ENCODE results near the gene MEA1. TPM values are rescaled to one million over a fixed set of nuclear protein-coding genes. Genes with fewer than 3 reads are reported as not detected.

Gene MEA1
- total RNA-seq, 4 donors from 2014 or later: 45.9 to 78.1 (median 61.7) TPM

- H3K4me3 ChIP-seq (replicated peaks in 1 of 3): peak overlapping the region; percentile 7 to 94 (median 83)
- no peaks in the 10 kb centered on the region for H3K27me3 ChIP-seq
- no peaks in the 10 kb centered on the region for H3K9me3 ChIP-seq
- DNase-seq: peak; percentile 29 to 32
- no peak for TF ChIP-seq CTCF (IDR thresholded peaks at IDR 0.05)
- TF ChIP-seq POLR2A (IDR thresholded peaks at IDR 0.05): no peak
- peaks cover 13 to 21% of the 10 kb centered on the region in 2 donors for H3K4me1 ChIP-seq
- WGBS, 2 donors: 0% methylated on average over 3 to 15 of the region's 28 CpGs
- peak overlapping the region; percentile 71 to 79 (median 74) for H3K27ac ChIP-seq
- intact Hi-C loops (cut with DNase I): loop anchor here (5.0 kb wide), 1 partner anchor 39 kb away; no protein-coding TSS in a partner anchor
- no peaks in the 10 kb centered on the region for H3K36me3 ChIP-seq
Measured at GRCh38 chr6:42978487-42978838, 35.3 kb downstream of the MEA1 start.

- Histone ChIP-seq H3K4me1 (peaks cover 12 to 18% of the 10 kb centered on the region in 2 donors), H3K27ac (no peak overlapping the region), H3K27me3 (no peaks in the 10 kb centered on the region), H3K4me3 (replicated peaks in 1 of 3) (no peak overlapping the region), H3K36me3 (no peaks in the 10 kb centered on the region), H3K9me3 (no peaks in the 10 kb centered on the region)
- DNase-seq: no peak
- 89 to 96% methylated on average over 5 of the region's 5 CpGs for WGBS, 2 donors
- TF ChIP-seq POLR2A (IDR thresholded peaks at IDR 0.05) (no peak), CTCF (IDR thresholded peaks at IDR 0.05) (no peak)
- intact Hi-C loops (cut with DNase I): loop anchor here (5.0 kb wide), 1 partner anchor 42 kb away; no protein-coding TSS in a partner anchor
Measured at GRCh38 chr6:42974919-42975505, 38.7 kb downstream of the MEA1 start.

GRCh38 chr6:42973926-42974325 lies 39.8 kb downstream of the MEA1 start:
- no peak for TF ChIP-seq CTCF (IDR thresholded peaks at IDR 0.05)
- no peak for TF ChIP-seq POLR2A (IDR thresholded peaks at IDR 0.05)
- WGBS, 2 donors: 95 to 100% methylated on average over 3 of the region's 3 CpGs
- intact Hi-C loops (cut with DNase I): no loop called here

GRCh38 chr6:42971746-42972327 lies 41.9 kb downstream of the MEA1 start:
- intact Hi-C loops (cut with DNase I): no loop called here
- 91 to 93% methylated on average over 3 of the region's 3 CpGs for WGBS, 2 donors

More at GRCh38 chr6:42973926-42974325, 39.8 kb downstream of the MEA1 start:
- H3K36me3 ChIP-seq: peaks cover 0 to 5% of the 10 kb centered on the region in 2 donors
- no peak overlapping the region for H3K4me3 ChIP-seq (replicated peaks in 1 of 3)
- H3K27ac ChIP-seq: no peak overlapping the region
- no peaks in the 10 kb centered on the region for H3K27me3 ChIP-seq
- no peak for DNase-seq
- no peaks in the 10 kb centered on the region for H3K9me3 ChIP-seq
- H3K4me1 ChIP-seq: peaks cover 6 to 11% of the 10 kb centered on the region in 2 donors

More at GRCh38 chr6:42971746-42972327, 41.9 kb downstream of the MEA1 start:
- H3K36me3 ChIP-seq: peaks cover 6 to 8% of the 10 kb centered on the region in 2 donors
- no peak overlapping the region for H3K27ac ChIP-seq
- H3K4me1 ChIP-seq: no peaks in the 10 kb centered on the region
- DNase-seq: no peak
- H3K27me3 ChIP-seq: no peaks in the 10 kb centered on the region
- H3K4me3 ChIP-seq (replicated peaks in 1 of 3): no peak overlapping the region
- no peak for TF ChIP-seq CTCF (IDR thresholded peaks at IDR 0.05)
- no peak for TF ChIP-seq POLR2A (IDR thresholded peaks at IDR 0.05)
- no peaks in the 10 kb centered on the region for H3K9me3 ChIP-seq

All from thyroid gland (tissue), 4 donors.